Ovary (tissue), 9 donors: Measurements from ENCODE around the gene HMGB1. TPM values are rescaled to one million over a fixed set of nuclear protein-coding genes. Genes with fewer than 3 reads are reported as not detected.

Source experiments
- DNase-seq, 5 donors: peaks; one replicate each; pipeline ENCODE4 v3.0.0-alpha.2; 2019 to 2020
- H3K27ac ChIP-seq, 2 donors: fragments of 200-600 bp; one replicate each; pipeline versions ENCODE4 v1.5.1 to v1.8.0; 2019 to 2022
- H3K27me3 ChIP-seq: fragments of 200-600 bp; one replicate; pipeline ENCODE4 v1.8.0; 2022
- H3K36me3 ChIP-seq: fragments of 200-600 bp; sonication (generic); one replicate; pipeline ENCODE4 v1.5.1; 2019
- H3K4me1 ChIP-seq: one replicate; pipeline ENCODE4 v1.8.1; 2013; ENCODE audit warnings: mild to moderate bottlenecking, moderate library complexity; ENCODE audit not compliant: insufficient read depth
- H3K4me3 ChIP-seq: fragments of 200-600 bp; sonication (generic); one replicate; pipeline ENCODE4 v1.5.1; 2017
- H3K9me3 ChIP-seq, 2 donors: fragments of 200-600 bp in 1 of 2; sonication (generic) in 1 of 2; one replicate each; pipeline versions ENCODE4 v1.5.1 to v1.8.1; 2013 to 2019; ENCODE audit warnings: mild to moderate bottlenecking in 1 of 2, moderate library complexity in 1 of 2
- EP300 ChIP-seq: sonication (generic); formaldehyde crosslinking; IDR thresholded peaks from one replicate; pipeline ENCODE4 v1.6.1; 2017; ENCODE audit warnings: antibody characterized with exemption
- POLR2A ChIP-seq: fragments of 450-650 bp; IDR thresholded peaks from one replicate; pipeline ENCODE4 v1.6.1; 2017; ENCODE audit warnings: antibody characterized with exemption, mild to moderate bottlenecking, moderate library complexity
- WGBS, 3 donors: extraction: QIAGEN DNeasy Blood & Tissue Kit in 1 of 3; methylation state at CpG; one replicate each; pipeline versions ENCODE4 v1.1.5 to v1.1.7; 2013 to 2017; 5-methylcytosine and 5-hydroxymethylcytosine counted together
- intact Hi-C, 4 donors: fragments of 100-400 bp; cut with DNase I; formaldehyde crosslinking; loops; one replicate each; pipeline versions ENCODE4 v1.11.0 to v1.15.1; 2022 to 2023
- polyA plus RNA-seq, 2 donors: library from polyadenylated mRNA; stranded (reverse); fragments of 200-250 nt in 1 of 2; fragments of 350-450 nt in 1 of 2; fragmentation: Illumina TruSeq in 1 of 2; extraction: RNeasy Lipid Tissue Mini Kit (QIAGEN cat#74804) in 1 of 2; gene quantifications; one replicate each; pipeline ENCODE4 v1.2.3, GENCODE V29; 2013 to 2014
- total RNA-seq, 7 donors: library from RNA; depleted of rRNA in 2 of 7; stranded (reverse); fragments of >200 nt in 2 of 7; fragmentation: NEBNext Ultra II Directional in 3 of 7; extraction: Animal tissue kit (Norgen Biotek cat#: 25700) in 3 of 7; gene quantifications; one replicate each; pipeline versions ENCODE4 v1.1.0 to v1.2.4, GENCODE V29; 2016 to 2023
- TF ChIP-seq, protein P1 (sequence below), 3 donors: fragments of 450-650 bp in 2 of 3; fragments of 200-600 bp in 1 of 3; IDR thresholded peaks; one replicate each; pipeline versions ENCODE4 v1.5.1 to v1.8.0; 2016 to 2022; ENCODE audit warnings: antibody characterized with exemption in 3 of 3, mild to moderate bottlenecking in 1 of 3
- donor health status: DM: no; HTN: no; CAD: no; lungs with moderate emphysema.
- donor health status: DM: no; HTN: no; CAD: no.
- donor health status: Bipolar disorder and iron deficiency.
- donor health status: DM: yes; HTN: yes; CAD: no.
- donor health status: DM: no; HTN: no; CAD: no.
- donor health status: DM: yes; HTN: yes; CAD: no.

HMGB1 gene
- total and polyA plus RNA-seq, 9 donors: 163 to 323 (median 248) TPM

DNA sequence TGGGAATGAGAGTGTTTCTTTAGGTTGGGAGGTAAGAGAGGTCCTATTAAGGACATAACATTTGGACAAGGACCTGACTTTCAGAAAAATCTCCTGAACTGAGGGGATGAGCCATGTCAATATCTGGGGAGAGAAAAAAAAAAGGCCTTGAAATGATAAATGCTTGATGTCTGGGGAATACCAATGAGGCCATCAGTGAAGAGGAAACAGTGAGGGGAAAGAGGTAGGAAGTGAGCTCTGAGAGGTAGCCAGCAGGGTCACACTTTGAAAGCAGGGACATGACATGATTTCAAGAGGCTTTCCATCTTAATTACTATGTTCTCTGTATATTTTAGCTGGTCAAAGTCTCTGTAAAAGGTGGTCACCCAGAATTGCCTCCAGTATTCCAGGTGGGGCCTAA, 53.4 kb downstream of the HMGB1 start:
- no peaks in the 10 kb centered on the region for H3K9me3 ChIP-seq
- no peak overlapping the region for H3K4me3 ChIP-seq
- H3K27me3 ChIP-seq: no peaks in the 10 kb centered on the region
- TF ChIP-seq EP300: no peak
- peaks cover 2% of the 10 kb centered on the region for H3K4me1 ChIP-seq
- no peaks in the 10 kb centered on the region for H3K36me3 ChIP-seq
- DNase-seq: no peak
- intact Hi-C loops: no loop called here
- H3K27ac ChIP-seq: no peak overlapping the region

GRCh38 chr13:30410705-30411125, 55.0 kb downstream of the HMGB1 start:
- Histone ChIP-seq H3K27me3 (no peaks in the 10 kb centered on the region), H3K9me3 (no peaks in the 10 kb centered on the region), H3K36me3 (no peaks in the 10 kb centered on the region), H3K4me1 (peaks cover 2% of the 10 kb centered on the region), H3K27ac (no peak overlapping the region), H3K4me3 (no peak overlapping the region)
- intact Hi-C loops: no loop called here
- no peak for DNase-seq
- 74 to 89% (median 77%) methylated on average over 2 of the region's 2 CpGs for WGBS, 3 donors
- TF ChIP-seq POLR2A: no peak
- TF ChIP-seq, protein P1, sequence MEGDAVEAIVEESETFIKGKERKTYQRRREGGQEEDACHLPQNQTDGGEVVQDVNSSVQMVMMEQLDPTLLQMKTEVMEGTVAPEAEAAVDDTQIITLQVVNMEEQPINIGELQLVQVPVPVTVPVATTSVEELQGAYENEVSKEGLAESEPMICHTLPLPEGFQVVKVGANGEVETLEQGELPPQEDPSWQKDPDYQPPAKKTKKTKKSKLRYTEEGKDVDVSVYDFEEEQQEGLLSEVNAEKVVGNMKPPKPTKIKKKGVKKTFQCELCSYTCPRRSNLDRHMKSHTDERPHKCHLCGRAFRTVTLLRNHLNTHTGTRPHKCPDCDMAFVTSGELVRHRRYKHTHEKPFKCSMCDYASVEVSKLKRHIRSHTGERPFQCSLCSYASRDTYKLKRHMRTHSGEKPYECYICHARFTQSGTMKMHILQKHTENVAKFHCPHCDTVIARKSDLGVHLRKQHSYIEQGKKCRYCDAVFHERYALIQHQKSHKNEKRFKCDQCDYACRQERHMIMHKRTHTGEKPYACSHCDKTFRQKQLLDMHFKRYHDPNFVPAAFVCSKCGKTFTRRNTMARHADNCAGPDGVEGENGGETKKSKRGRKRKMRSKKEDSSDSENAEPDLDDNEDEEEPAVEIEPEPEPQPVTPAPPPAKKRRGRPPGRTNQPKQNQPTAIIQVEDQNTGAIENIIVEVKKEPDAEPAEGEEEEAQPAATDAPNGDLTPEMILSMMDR (IDR thresholded peaks at IDR 0.05): no peak
- TF ChIP-seq EP300: no peak

DNA sequence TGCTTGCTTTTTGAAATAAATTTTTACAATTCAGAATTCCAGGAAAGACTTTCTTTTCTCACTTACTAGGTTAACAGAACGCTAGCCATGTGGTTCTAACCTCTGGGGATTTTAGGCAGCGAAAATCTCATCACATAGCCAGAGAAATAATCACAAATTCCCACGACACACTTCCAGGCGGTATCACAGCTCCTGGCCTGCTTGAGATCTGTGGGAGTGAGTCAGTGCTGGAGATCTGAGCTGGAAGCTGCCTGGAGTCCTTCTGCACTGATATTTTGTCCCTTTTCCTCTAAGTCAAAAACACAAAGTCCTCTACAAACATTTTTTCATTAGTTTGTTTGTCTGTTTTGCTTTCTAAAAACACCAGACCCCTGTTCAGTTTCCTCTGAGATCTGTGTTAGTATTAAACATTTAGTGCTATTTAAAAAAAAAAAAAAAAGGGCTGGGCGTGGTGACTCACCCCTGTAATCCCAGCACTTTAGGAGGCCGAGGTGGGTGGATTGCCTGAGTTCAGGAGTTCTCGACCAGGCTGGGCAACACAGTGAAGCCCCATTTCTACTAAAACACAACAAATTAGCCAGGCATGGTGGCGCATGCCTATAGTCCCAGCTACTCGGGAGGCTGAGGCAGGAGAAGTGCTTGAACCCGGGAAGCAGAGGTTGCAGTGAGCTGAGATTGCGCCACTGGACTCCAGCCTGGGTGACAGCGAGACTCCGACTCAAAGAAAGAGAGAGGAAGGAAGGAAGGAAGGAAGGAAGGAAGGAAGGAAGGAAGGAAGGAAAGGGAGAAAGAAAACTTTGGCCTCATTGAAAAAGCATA, 55.6 kb downstream of the HMGB1 start:
- Histone ChIP-seq H3K4me3 (no peak overlapping the region), H3K36me3 (no peaks in the 10 kb centered on the region), H3K4me1 (peaks cover 2% of the 10 kb centered on the region), H3K9me3 (no peaks in the 10 kb centered on the region), H3K27ac (peak overlapping the region in 1 of 2 donors; percentile 77), H3K27me3 (no peaks in the 10 kb centered on the region)
- peak in 4 of 5 donors; percentile 37 to 66 (median 46) for DNase-seq
- TF ChIP-seq POLR2A: no peak
- TF ChIP-seq EP300: no peak
- TF ChIP-seq, protein P1 (IDR thresholded peaks at IDR 0.05): no peak
- WGBS, 3 donors: 56 to 63% (median 57%) methylated on average over 13 of the region's 13 CpGs
- intact Hi-C loops: loop anchor here in 3 of 4 donors (2.0 to 10.0 kb wide), 5 partner anchors 55 to 395 kb away; partner anchors contain the start of genes HMGB1 (in 2 of the 3) and KATNAL1 (in 1 of the 3)

DNA sequence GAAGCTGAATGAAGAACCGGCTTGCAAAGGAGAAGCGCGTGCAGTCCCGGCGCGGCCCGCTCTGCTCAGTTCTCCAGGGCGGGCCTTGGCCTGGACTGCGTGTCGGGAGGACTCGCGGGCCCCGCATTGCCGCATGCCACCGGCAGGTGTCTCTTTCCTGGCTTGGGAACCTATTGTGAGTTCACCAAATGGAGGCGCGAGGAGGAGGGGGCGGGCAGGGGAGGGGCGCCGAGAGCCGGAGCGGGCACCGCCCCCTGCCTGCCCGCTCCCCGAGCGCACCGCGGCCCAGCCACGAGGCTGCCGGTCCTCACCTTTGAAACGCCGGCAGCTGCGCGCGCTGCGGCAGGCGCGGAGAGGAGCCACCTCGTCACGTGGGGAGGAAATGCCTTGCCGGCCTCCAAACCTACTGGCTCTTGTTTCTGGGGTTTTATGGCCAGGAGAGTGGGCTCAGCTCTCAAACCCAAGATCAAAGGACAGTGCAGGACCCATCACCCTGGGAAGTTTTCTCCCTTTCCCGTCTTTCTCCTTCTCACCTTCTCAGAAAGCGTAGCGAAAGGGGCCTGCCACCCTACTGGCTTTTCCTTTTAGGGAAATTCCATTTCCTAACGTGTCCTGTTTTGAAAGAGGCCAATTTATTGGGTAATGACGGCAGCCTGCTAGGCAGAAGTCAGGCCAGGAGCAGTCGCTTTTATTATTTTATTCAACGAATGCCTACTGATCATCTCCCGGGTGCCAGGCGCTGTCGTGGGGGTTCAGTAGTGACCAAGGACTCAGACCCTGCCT, 57.2 kb downstream of the HMGB1 start:
- Histone ChIP-seq H3K4me1 (peaks cover 2% of the 10 kb centered on the region), H3K27me3 (no peaks in the 10 kb centered on the region), H3K4me3 (peak overlapping the region; percentile 29), H3K36me3 (no peaks in the 10 kb centered on the region), H3K9me3 (no peaks in the 10 kb centered on the region), H3K27ac (peak overlapping the region; percentile 53 to 77)
- peak; percentile 96 to 98 (median 96) for DNase-seq
- TF ChIP-seq EP300 (no peak), POLR2A (peak; percentile 8)
- TF ChIP-seq, protein P1 (IDR thresholded peaks at IDR 0.05): peak; percentile 49 to 73 (median 57)
- intact Hi-C loops: loop anchor here in 3 of 4 donors (2.0 to 10.0 kb wide), 5 partner anchors 56 to 396 kb away; partner anchors contain the start of genes HMGB1 (in 2 of the 3) and KATNAL1 (in 1 of the 3)
- WGBS, 3 donors: 15 to 17% (median 16%) methylated on average over 48 to 50 of the region's 51 CpGs
